HAP-1 (cell line): ENCODE data around the gene ALS2.
"Not testable (repeated sequence)": the region's sequence is repeated elsewhere in the genome, so short reads cannot be mapped to it uniquely, and the experiment has no call there.

Experiments used
- DNase-seq, 2 experiments: peaks; one replicate each; pipeline ENCODE4 v3.0.0-alpha.2; 2016 to 2020; ENCODE audit warnings: low spot score in 2 of 2
- H3K27me3 ChIP-seq: fragments of 250-450 bp; sonication (Bioruptor Pico); 2 replicates; pipeline ENCODE4 v1.5.1; 2020; ENCODE audit warnings: low read depth, mild to moderate bottlenecking, moderate library complexity
- H3K36me3 ChIP-seq: fragments of 250-450 bp; sonication (Bioruptor Pico); replicated peaks from 2 replicates; pipeline ENCODE4 v1.5.1; 2020; ENCODE audit warnings: mild to moderate bottlenecking
- H3K4me1 ChIP-seq: fragments of 250-450 bp; sonication (Bioruptor Pico); 2 replicates; pipeline ENCODE4 v1.5.1; 2020; ENCODE audit warnings: mild to moderate bottlenecking
- H3K4me3 ChIP-seq: fragments of 250-450 bp; sonication (Bioruptor Pico); 2 replicates; pipeline ENCODE4 v1.5.1; 2020; ENCODE audit warnings: mild to moderate bottlenecking, moderate library complexity
- H3K9me3 ChIP-seq: fragments of 250-450 bp; sonication (Bioruptor Pico); 2 replicates; pipeline ENCODE4 v1.5.1; 2020; ENCODE audit warnings: mild to moderate bottlenecking, moderate library complexity
- in situ Hi-C: fragments of 300-500 bp; cut with MboI; formaldehyde crosslinking; loops from 3 replicates; pipeline ENCODE4 v1.14.3; 2020; ENCODE audit warnings: low sequenced_read_pairs, inconsistent platforms, mixed read lengths

Gene ALS2

DNA sequence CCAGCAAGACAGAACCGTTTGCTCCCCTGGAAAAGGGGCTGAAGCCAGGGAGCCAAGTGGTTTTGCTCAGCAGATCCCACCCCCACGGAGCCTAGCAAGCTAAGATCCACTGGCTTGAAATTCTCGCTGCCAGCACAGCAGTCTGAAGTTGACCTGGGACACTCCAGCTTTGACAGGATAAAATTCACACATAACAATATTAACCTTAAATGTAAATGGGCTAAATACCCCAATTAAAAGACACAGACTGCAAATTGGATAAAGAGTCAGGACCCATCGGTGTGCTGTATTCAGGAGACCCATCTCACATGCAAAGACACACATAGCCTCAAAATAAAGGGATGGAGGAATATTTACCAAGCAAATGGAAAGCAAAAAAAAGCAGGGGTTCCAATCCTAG is 109.5 kb downstream of the ALS2 start:
- DNase-seq, in situ Hi-C loops, H3K9me3 ChIP-seq, H3K36me3 ChIP-seq, H3K4me1 ChIP-seq, H3K27me3 ChIP-seq, H3K4me3 ChIP-seq: not testable (repeated sequence)

DNA sequence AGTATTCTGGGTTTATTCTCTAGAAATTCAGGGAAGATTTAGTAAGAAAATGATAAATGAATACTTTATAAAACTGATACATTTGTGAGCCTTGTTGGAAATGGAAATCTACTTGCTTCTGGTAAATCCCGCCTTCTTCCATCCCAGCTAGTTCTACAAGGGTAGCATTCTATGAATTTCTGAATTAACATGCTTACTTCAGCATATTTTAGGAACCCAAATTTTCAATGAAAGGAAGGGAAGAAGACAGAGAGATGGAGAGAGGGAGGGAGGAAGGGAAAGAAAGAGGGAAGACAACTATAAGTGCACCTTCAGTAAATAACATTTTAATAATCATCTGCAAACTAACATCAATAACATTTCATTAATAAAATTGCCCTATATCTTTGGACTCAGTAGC is 110.9 kb downstream of the ALS2 start:
- H3K9me3 ChIP-seq, result no peaks in the 10 kb centered on the region
- DNase-seq, result no peak
- in situ Hi-C loops, result no loop called here
- no peaks in the 10 kb centered on the region for H3K36me3 ChIP-seq
- H3K27me3 ChIP-seq, result no peaks in the 10 kb centered on the region
- no peaks in the 10 kb centered on the region for H3K4me1 ChIP-seq
- no peak overlapping the region for H3K4me3 ChIP-seq

DNA sequence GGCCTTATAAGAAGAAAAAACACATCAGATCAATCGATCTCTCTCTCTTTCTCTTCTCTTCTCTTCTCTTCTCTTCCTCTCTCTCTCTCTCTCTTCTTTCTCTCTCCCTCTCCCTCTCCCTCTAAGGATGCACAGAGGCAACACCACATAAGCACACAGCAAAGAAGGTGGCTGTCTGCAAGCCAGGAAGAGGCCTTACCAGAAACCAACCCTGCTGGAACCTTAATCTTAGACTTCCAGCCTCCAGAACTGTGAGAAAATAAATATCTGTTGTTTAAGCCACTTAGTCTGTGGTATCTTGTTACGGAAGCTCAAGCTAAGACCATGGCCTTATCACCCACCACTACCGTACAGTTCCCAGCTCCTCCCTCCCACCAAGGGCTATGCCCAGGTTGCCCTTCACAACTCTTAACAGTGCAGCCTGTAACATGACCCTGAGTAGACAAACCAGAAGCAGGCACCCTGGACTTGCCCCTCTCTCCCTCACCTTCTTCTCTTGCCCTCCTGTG is 112.3 kb downstream of the ALS2 start:
- Histone ChIP-seq H3K4me3 (no peak overlapping the region), H3K27me3 (no peaks in the 10 kb centered on the region), H3K36me3 (no peaks in the 10 kb centered on the region), H3K9me3 (no peaks in the 10 kb centered on the region), H3K4me1 (peaks cover 5% of the 10 kb centered on the region; the same call in 1 of the 2 replicates)
- DNase-seq, result no peak
- in situ Hi-C loops, result no loop called here

DNA sequence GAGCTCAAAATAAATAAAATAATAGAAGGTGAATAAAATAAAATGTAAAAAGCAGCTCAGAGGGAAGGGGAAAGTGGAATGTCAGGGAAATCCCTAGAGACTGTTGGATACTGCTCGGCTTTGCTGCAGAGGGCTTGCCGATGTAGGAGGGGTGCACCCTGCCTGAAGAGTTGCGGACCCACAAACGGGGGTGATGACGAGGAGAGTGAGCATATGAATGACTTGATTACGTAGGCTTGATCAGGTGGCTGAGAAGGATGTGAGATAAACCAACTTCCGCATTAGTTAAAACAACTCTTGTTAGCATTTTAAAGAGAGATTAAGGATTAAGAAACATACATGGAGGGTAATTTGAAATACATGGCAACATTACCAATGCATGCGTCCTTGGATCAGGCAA is 116.4 kb downstream of the ALS2 start:
- no peak for DNase-seq
- in situ Hi-C loops, result no loop called here
- no peaks in the 10 kb centered on the region for H3K9me3 ChIP-seq
- no peak overlapping the region for H3K4me3 ChIP-seq
- no peaks in the 10 kb centered on the region for H3K36me3 ChIP-seq
- peaks cover 5% of the 10 kb centered on the region; the same call in 1 of the 2 replicates for H3K4me1 ChIP-seq
- H3K27me3 ChIP-seq, result no peaks in the 10 kb centered on the region

DNA sequence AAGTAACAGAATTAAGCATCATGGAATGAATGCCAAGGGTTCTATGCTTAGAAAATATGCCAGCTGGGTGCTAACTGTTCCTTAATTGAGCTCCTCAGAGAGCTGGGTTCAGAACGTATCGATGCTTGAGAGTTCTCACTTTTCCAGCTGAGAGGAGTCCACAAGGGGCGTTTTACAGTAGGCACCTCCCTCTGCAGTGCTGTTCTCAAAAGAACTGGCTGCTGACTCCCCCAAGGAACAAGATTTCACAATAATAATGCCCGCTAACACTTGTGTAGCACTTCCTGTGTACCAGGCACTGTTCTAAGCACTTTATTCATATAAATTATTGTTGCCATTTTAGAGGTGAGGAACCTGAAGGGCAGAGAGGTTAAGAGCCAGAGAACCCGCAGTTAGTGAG is 119.4 kb downstream of the ALS2 start:
- Histone ChIP-seq H3K4me3 (no peak overlapping the region), H3K36me3 (no peaks in the 10 kb centered on the region), H3K4me1 (peaks cover 5% of the 10 kb centered on the region; the same call in 1 of the 2 replicates), H3K27me3 (no peaks in the 10 kb centered on the region), H3K9me3 (no peaks in the 10 kb centered on the region)
- DNase-seq, result no peak
- in situ Hi-C loops, result no loop called here

DNA sequence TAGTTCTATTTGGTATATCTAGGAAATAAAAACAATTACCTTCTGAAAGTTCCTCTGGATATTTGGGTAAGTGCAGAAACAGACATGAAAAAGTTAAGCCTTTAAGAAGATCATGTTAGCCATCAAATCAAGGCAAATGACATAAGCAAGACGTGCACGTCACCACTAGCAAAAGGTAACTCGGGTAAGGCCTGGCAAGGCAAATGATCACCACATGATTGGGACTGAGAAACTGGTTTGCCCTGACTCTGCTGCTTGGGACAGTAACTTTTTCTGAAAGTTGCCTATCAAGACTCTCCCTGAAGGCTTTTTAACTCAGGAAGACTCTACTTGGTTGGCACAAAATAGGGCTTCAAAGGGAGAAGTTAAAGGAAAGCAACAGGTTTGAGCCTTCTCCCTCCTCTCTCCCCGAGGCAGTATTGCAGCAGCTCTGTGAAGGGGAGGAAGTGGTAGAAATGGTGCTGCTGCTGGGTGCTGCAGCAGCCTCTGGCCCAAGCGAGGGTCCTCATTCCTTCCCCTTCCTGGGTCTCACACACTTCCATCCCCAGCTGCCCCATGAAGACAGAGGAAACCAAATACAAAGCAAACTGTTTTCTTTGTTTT is 120.3 kb downstream of the ALS2 start:
- Histone ChIP-seq H3K4me1 (peaks cover 5% of the 10 kb centered on the region; the same call in 1 of the 2 replicates), H3K36me3 (no peaks in the 10 kb centered on the region), H3K4me3 (no peak overlapping the region), H3K27me3 (no peaks in the 10 kb centered on the region), H3K9me3 (no peaks in the 10 kb centered on the region)
- in situ Hi-C loops, result no loop called here
- no peak for DNase-seq

DNA sequence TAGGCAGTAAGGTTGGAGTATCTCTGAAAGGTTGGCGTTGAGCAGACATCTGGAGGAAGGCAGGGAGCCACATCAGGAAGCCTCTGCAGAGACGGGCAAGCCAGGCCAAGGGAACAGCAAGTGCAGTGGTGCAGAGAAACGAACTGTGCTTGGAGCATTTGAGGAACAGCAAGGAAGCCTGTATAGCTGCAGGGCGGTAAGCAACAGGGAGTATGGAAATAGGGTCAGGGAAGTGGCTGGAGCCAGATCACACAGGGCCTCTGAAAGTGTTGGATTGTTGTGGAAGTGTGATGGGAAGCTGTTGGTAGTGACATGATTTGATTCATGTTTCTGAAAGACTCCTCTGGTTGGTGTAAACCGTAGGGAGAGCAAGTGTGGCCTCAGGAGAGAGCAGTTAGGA is 124.0 kb downstream of the ALS2 start:
- in situ Hi-C loops, result no loop called here
- Histone ChIP-seq H3K9me3 (no peaks in the 10 kb centered on the region), H3K4me1 (no peaks in the 10 kb centered on the region), H3K36me3 (no peaks in the 10 kb centered on the region), H3K27me3 (no peaks in the 10 kb centered on the region; the same call in 1 of the 2 replicates), H3K4me3 (no peak overlapping the region)
- DNase-seq, result no peak

DNA sequence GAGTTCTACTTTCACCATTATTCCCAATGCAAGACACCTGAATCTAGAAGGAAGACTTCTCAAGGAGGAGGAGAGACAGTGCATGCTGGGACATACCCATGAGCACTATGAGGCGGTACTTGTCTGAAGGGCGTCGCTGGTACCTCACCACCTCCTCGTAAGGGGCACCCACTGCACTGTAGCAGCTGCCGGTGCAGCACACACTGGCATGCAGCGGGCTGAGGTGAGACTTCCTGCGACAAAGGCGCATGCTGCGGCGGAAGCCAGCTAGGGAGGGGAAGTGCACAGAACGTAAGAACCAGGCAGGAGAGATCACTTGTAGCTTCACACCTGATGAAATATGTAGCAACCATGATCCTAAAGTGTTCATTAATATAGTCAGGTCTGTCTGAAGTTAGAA is 124.6 kb downstream of the ALS2 start:
- no peak for DNase-seq
- H3K27me3 ChIP-seq, result no peaks in the 10 kb centered on the region; the same call in 1 of the 2 replicates
- no peaks in the 10 kb centered on the region for H3K36me3 ChIP-seq
- in situ Hi-C loops, result no loop called here
- H3K4me3 ChIP-seq, result no peak overlapping the region
- no peaks in the 10 kb centered on the region for H3K4me1 ChIP-seq
- no peaks in the 10 kb centered on the region for H3K9me3 ChIP-seq

DNA sequence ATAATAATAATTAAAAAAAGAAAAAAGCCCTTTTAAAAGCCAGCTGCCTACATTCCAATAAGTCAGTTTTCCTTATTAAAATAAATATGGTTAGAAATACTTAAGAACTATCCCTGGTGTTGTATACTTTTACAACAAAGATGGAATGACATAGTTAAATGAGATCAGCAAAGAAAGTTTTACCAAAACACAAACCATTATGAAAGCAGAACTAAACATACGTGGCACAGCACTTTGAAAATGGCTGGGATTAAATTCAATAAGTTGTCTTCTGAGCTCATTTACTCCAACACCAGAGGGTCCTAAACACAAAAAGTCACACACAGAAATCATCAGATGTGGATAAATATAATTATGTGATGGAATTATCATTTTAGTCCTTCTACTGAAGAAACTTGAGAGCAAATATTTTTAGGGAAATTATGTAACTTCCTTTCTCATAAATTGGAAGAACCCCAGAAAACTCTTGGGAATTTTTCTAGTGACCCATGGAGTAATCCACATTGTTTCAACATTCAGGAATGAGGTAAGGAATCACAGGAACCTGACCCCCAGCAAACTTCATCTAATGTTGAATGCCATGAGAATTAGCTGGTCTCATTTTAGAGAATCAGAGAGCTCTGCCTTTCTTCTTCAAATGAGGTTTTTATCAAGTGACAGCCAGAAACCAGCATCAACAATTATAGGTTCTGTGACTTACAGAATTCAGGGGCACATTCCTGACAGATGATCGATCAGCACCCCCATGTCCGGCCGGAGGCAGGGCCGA is 125.9 kb downstream of the ALS2 start:
- no peak for DNase-seq
- H3K4me1 ChIP-seq, result no peaks in the 10 kb centered on the region
- no peak overlapping the region for H3K4me3 ChIP-seq
- H3K27me3 ChIP-seq, result no peaks in the 10 kb centered on the region; the same call in 1 of the 2 replicates
- H3K9me3 ChIP-seq, result no peaks in the 10 kb centered on the region
- no peaks in the 10 kb centered on the region for H3K36me3 ChIP-seq
- in situ Hi-C loops, result no loop called here

DNA sequence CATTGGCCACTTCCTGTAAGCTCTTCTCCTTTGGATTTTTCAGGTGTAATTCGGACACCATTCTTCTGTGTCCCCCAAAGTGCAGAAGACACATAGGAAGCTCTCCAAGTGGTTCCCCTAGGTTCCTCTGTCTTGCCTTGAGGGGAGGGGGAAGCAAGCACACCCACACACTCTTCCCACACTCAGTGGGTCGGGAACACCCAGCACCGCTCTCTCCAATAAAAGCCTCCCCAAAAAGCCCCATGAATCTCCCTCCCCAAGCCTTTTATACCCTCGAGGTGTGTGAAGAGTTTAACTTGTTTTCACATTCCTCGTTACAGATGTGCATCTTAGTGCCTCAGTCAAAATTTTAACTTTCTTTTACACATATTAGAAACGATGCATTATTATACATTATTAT is 127.5 kb downstream of the ALS2 start:
- in situ Hi-C loops, result no loop called here
- DNase-seq, result no peak
- no peaks in the 10 kb centered on the region for H3K36me3 ChIP-seq
- H3K27me3 ChIP-seq, result no peaks in the 10 kb centered on the region; the same call in 1 of the 2 replicates
- H3K9me3 ChIP-seq, result no peaks in the 10 kb centered on the region
- no peak overlapping the region for H3K4me3 ChIP-seq
- H3K4me1 ChIP-seq, result no peaks in the 10 kb centered on the region
